Chondrocyte (in vitro differentiated cells): Measurements from ENCODE around the gene NTN1. TPM values are rescaled to one million over a fixed set of nuclear protein-coding genes. Genes with fewer than 3 reads are reported as not detected.

Experiments used
- DNase-seq: peaks from one replicate; pipeline ENCODE4 v3.0.0; 2021; ENCODE audit warnings: mixed read lengths, low spot score
- H3K27ac Mint-ChIP-seq: one replicate; pipeline ENCODE4 v1.8.0; 2021; ENCODE audit warnings: mild to moderate bottlenecking, moderate library complexity, mixed read lengths; ENCODE audit not compliant: unreplicated experiment
- H3K27me3 Mint-ChIP-seq: 2 replicates; pipeline ENCODE4 v1.8.0; 2021; ENCODE audit warnings: low read depth, mixed read lengths
- H3K36me3 Mint-ChIP-seq: 2 replicates; pipeline ENCODE4 v1.8.0; 2021; ENCODE audit warnings: low read depth, mixed read lengths
- H3K4me1 Mint-ChIP-seq: 2 replicates; pipeline ENCODE4 v1.8.0; 2021; ENCODE audit warnings: low read depth, mild to moderate bottlenecking, mixed read lengths
- H3K4me3 Mint-ChIP-seq: one replicate; pipeline ENCODE4 v1.8.0; 2021; ENCODE audit warnings: mild to moderate bottlenecking, moderate library complexity, mixed read lengths; ENCODE audit not compliant: unreplicated experiment
- H3K9me3 Mint-ChIP-seq: 2 replicates; pipeline ENCODE4 v1.8.0; 2021; ENCODE audit warnings: low read depth, mixed read lengths
- CTCF ChIP-seq: fragments of 200-600 bp; sonication (generic); IDR thresholded peaks from 2 replicates; pipeline ENCODE4 v1.5.0; 2021; ENCODE audit warnings: antibody characterized with exemption, mild to moderate bottlenecking, moderate library complexity
- total RNA-seq: library from RNA; stranded (reverse); gene quantifications from 3 replicates; pipeline ENCODE4 v1.2.1, GENCODE V29; 2021

Gene NTN1
- total RNA-seq, 1 donor from 2014 or later = 4.0 TPM

- no peak overlapping the region for H3K4me3 Mint-ChIP-seq
- no peak for TF ChIP-seq CTCF
- H3K9me3 Mint-ChIP-seq = no peaks in the 10 kb centered on the region
- no peak for DNase-seq
- H3K27me3 Mint-ChIP-seq = no peaks in the 10 kb centered on the region
- peaks cover 3% of the 10 kb centered on the region for H3K36me3 Mint-ChIP-seq
- peaks cover 3% of the 10 kb centered on the region for H3K4me1 Mint-ChIP-seq
- H3K27ac Mint-ChIP-seq = no peak overlapping the region
Measured at GRCh38 chr17:9283909-9284308, 262.6 kb downstream of the NTN1 start.

- Mint-ChIP-seq H3K4me1 (peaks cover 6% of the 10 kb centered on the region), H3K4me3 (no peak overlapping the region), H3K27ac (no peak overlapping the region), H3K27me3 (no peaks in the 10 kb centered on the region), H3K9me3 (no peaks in the 10 kb centered on the region), H3K36me3 (peaks cover 3% of the 10 kb centered on the region)
- TF ChIP-seq CTCF = no peak
- no peak for DNase-seq
Measured at GRCh38 chr17:9284884-9285283, 263.6 kb downstream of the NTN1 start.

- no peaks in the 10 kb centered on the region for H3K27me3 Mint-ChIP-seq
- peaks cover 7% of the 10 kb centered on the region for H3K4me1 Mint-ChIP-seq
- H3K4me3 Mint-ChIP-seq = no peak overlapping the region
- no peaks in the 10 kb centered on the region for H3K9me3 Mint-ChIP-seq
- no peak for DNase-seq
- peaks cover 3% of the 10 kb centered on the region for H3K36me3 Mint-ChIP-seq
- TF ChIP-seq CTCF = no peak
- no peak overlapping the region for H3K27ac Mint-ChIP-seq
Measured at GRCh38 chr17:9285602-9286427, 264.5 kb downstream of the NTN1 start.

- Mint-ChIP-seq H3K4me3 (no peak overlapping the region), H3K4me1 (peaks cover 7% of the 10 kb centered on the region), H3K27ac (no peak overlapping the region), H3K9me3 (no peaks in the 10 kb centered on the region), H3K27me3 (no peaks in the 10 kb centered on the region), H3K36me3 (no peaks in the 10 kb centered on the region)
- DNase-seq = no peak
- no peak for TF ChIP-seq CTCF
Measured at GRCh38 chr17:9286434-9286833, 265.1 kb downstream of the NTN1 start.

- no peak overlapping the region for H3K27ac Mint-ChIP-seq
- no peak for DNase-seq
- H3K9me3 Mint-ChIP-seq = no peaks in the 10 kb centered on the region
- H3K4me3 Mint-ChIP-seq = no peak overlapping the region
- H3K36me3 Mint-ChIP-seq = no peaks in the 10 kb centered on the region
- TF ChIP-seq CTCF = no peak
- H3K4me1 Mint-ChIP-seq = peaks cover 7% of the 10 kb centered on the region
- H3K27me3 Mint-ChIP-seq = no peaks in the 10 kb centered on the region
Measured at GRCh38 chr17:9287306-9287705, 266.0 kb downstream of the NTN1 start.
